Upper lobe of right lung (tissue), 1 donor: ENCODE results near the gene EIF3M. TPM values are rescaled to one million over a fixed set of nuclear protein-coding genes. Genes with fewer than 3 reads are reported as not detected.

Experiments
- ATAC-seq: fragments of 200-7000 bp; cut with Tn5 transposase; one replicate; pipeline ENCODE4 v1.9.1; 2020; ENCODE audit warnings: mild to moderate bottlenecking, moderate library complexity
- DNase-seq: peaks from one replicate; pipeline ENCODE4 v3.0.0-alpha.2; 2020
- H3K27ac ChIP-seq: fragments of 200-600 bp; one replicate; pipeline ENCODE4 v1.8.0; 2022
- H3K27me3 ChIP-seq: fragments of 200-600 bp; one replicate; pipeline ENCODE4 v1.8.0; 2022; ENCODE audit warnings: mild to moderate bottlenecking
- H3K36me3 ChIP-seq: fragments of 200-600 bp; one replicate; pipeline ENCODE4 v1.8.0; 2022
- H3K4me1 ChIP-seq: fragments of 200-600 bp; one replicate; pipeline ENCODE4 v1.8.0; 2022
- H3K4me3 ChIP-seq: fragments of 200-600 bp; one replicate; pipeline ENCODE4 v1.8.0; 2022; ENCODE audit warnings: mild to moderate bottlenecking
- H3K9me3 ChIP-seq: fragments of 200-600 bp; one replicate; pipeline ENCODE4 v1.8.0; 2022
- CTCF ChIP-seq: fragments of 200-600 bp; IDR thresholded peaks from one replicate; pipeline ENCODE4 v1.8.0; 2022; ENCODE audit warnings: antibody characterized with exemption
- intact Hi-C: fragments of 100-400 bp; cut with DNase I; formaldehyde crosslinking; loops from one replicate; pipeline ENCODE4 v1.11.0; 2022
- total RNA-seq: library from RNA; stranded (reverse); fragmentation: NEBNext Ultra II Directional; extraction: Animal tissue kit (Norgen Biotek cat#: 25700); gene quantifications from one replicate; pipeline ENCODE4 v1.2.1, GENCODE V29; 2021
- donor health status: DM: no; HTN: yes; CAD: no; lungs with severe emphysema.

Gene EIF3M
- total RNA-seq, 1 donor from 2014 or later = 144 TPM

- H3K27ac ChIP-seq = no peak overlapping the region
- no peak for ATAC-seq
Observed at GRCh38 chr11:32569313-32569881, 14.2 kb upstream of the EIF3M start.

GRCh38 chr11:32571039-32571438 is 12.6 kb upstream of the EIF3M start:
- Histone ChIP-seq H3K36me3 (no peaks in the 10 kb centered on the region), H3K27ac (no peak overlapping the region), H3K4me3 (no peak overlapping the region), H3K4me1 (no peaks in the 10 kb centered on the region), H3K27me3 (peaks cover 5% of the 10 kb centered on the region), H3K9me3 (no peaks in the 10 kb centered on the region)
- intact Hi-C loops = no loop called here
- TF ChIP-seq CTCF = no peak
- DNase-seq (no peak), ATAC-seq (no peak)

More at GRCh38 chr11:32569313-32569881, 14.2 kb upstream of the EIF3M start:
- H3K36me3 ChIP-seq = no peaks in the 10 kb centered on the region
- H3K27me3 ChIP-seq = peaks cover 5% of the 10 kb centered on the region
- no peaks in the 10 kb centered on the region for H3K4me1 ChIP-seq
- H3K4me3 ChIP-seq = no peak overlapping the region
- intact Hi-C loops = no loop called here
- TF ChIP-seq CTCF = no peak
- no peaks in the 10 kb centered on the region for H3K9me3 ChIP-seq
- DNase-seq = no peak

- Histone ChIP-seq H3K4me3 (no peak overlapping the region), H3K4me1 (no peaks in the 10 kb centered on the region), H3K36me3 (no peaks in the 10 kb centered on the region), H3K27me3 (peaks cover 5% of the 10 kb centered on the region), H3K9me3 (no peaks in the 10 kb centered on the region), H3K27ac (no peak overlapping the region)
- no peak for TF ChIP-seq CTCF
- intact Hi-C loops = no loop called here
- ATAC-seq (no peak), DNase-seq (no peak)
Observed at GRCh38 chr11:32573228-32573627, 10.4 kb upstream of the EIF3M start.

- TF ChIP-seq CTCF = no peak
- intact Hi-C loops = no loop called here
- Histone ChIP-seq H3K36me3 (no peaks in the 10 kb centered on the region), H3K27me3 (peaks cover 5% of the 10 kb centered on the region), H3K9me3 (no peaks in the 10 kb centered on the region), H3K4me3 (no peak overlapping the region), H3K4me1 (no peaks in the 10 kb centered on the region), H3K27ac (no peak overlapping the region)
- no peak for DNase-seq
- no peak for ATAC-seq
Observed at GRCh38 chr11:32574421-32574820, 9.2 kb upstream of the EIF3M start.

- H3K27ac ChIP-seq = no peak overlapping the region
- peaks cover 5% of the 10 kb centered on the region for H3K27me3 ChIP-seq
- no peak overlapping the region for H3K4me3 ChIP-seq
- no peaks in the 10 kb centered on the region for H3K4me1 ChIP-seq
- intact Hi-C loops = no loop called here
- no peaks in the 10 kb centered on the region for H3K9me3 ChIP-seq
- no peak for TF ChIP-seq CTCF
- DNase-seq (no peak), ATAC-seq (no peak)
- no peaks in the 10 kb centered on the region for H3K36me3 ChIP-seq
Observed at GRCh38 chr11:32575070-32575469, 8.6 kb upstream of the EIF3M start.

GRCh38 chr11:32576456-32576855 is 7.2 kb upstream of the EIF3M start:
- no peak for ATAC-seq
- Histone ChIP-seq H3K4me3 (no peak overlapping the region), H3K9me3 (no peaks in the 10 kb centered on the region), H3K27ac (no peak overlapping the region), H3K36me3 (no peaks in the 10 kb centered on the region), H3K27me3 (peaks cover 5% of the 10 kb centered on the region), H3K4me1 (no peaks in the 10 kb centered on the region)
- no peak for TF ChIP-seq CTCF
- DNase-seq = no peak
- intact Hi-C loops = no loop called here
